ENCODE measurements around the gene LRPAP1.

Gene LRPAP1

DNA sequence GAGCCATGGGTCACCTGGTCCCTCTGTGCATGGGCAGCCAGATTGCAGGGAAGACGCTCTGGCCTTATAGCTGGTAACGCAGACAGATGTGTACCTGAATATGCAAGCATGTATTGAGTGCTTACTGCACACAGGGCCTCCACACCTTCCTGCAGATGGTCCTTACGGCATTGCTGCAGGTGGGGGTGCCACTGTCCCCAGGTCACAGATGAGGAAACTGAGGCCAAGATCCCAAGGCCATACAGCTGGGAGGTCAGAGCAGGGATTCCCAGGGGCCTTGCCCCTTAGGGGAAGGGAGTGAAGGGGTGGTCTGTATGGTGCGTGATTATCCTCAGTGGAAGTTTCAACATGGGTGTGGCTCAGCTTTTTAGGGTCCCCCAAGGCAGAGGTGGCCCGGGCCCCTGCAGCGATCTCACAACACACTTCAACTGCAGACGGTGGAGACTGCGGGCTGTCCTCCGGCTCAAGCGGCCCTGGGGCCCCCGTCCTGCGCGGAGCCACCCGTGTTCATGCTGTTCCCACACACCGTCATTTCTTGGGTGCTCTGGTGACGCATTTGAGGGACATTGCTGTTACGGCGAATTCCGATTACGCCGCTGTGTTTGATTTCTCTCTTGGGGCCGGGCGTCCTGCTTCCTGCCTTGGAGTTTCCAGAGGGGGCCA is 61.0 kb downstream of the LRPAP1 start:
- POLR2A ChIA-PET: no interaction called here
- TF ChIP-seq CTCF (IDR thresholded peaks at IDR 0.05; ENCODE audit: insufficient read depth, low read length, missing control alignments): no peak
- CTCF ChIA-PET: interaction anchor here (1.1 to 3.1 kb wide), 4 partner anchors 9 to 125 kb away, joined by 3 to 33 read pairs (median 4); no protein-coding TSS in a partner anchor
- no peak for DNase-seq (ENCODE audit: low read depth, low spot score)
- H3K4me3 ChIP-seq (ENCODE audit: low read depth, low read length): no peak overlapping the region

- no peak for TF ChIP-seq CTCF (IDR thresholded peaks at IDR 0.05; ENCODE audit: insufficient read depth, low read length, missing control alignments)
- no peak overlapping the region for H3K4me3 ChIP-seq (ENCODE audit: low read depth, low read length)
- ChIA-PET CTCF (interaction anchor here (0.7 to 3.1 kb wide), 4 partner anchors 10 to 19 kb away, joined by 3 to 33 read pairs (median 4); no protein-coding TSS in a partner anchor), POLR2A (no interaction called here)
- DNase-seq (ENCODE audit: low read depth, low spot score): no peak
These were observed 61.8 kb downstream of the LRPAP1 start for GRCh38 chr4:3470244-3471097.

DNA sequence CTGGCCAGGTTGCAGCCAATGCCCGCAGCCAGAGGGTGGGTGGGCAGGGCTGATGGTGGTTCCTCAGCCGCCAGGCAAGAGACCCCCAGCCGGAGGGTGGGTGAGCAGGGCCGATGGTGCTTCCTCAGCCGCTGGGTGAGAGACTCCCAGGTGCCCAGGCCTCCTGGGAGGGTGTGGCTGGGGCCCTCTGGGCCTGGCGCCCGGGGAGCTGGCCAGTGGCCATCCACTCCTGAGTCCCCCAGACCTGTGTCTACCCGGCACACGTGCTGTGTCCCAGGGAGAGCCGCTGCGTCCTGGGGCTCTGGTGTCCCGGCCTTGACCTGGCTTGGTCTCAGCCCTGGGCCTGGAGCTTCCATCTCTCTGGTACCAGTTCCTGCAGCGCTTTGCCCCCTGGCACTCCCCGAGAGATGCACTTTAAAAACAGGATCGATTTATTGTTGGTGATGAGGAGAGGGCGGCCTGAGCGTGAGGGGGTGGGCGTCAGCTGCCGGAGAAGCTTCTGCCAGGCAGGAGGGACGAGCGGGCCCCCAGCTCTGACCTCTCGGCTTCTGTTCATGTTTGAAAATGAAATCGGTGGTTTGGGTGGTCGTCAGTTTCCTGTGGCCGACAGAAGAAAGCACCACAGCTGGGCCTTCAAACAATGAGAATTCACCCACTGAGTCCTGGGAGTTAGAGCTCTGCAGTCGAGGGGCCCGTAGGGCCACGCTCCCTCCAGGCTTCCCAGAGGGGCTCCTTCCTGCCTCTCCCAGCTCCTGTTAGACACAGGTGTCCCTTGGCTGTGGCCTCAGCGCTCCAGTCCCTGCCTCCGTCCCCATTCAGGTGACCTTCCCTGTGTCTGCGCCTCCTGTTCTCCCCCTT is 62.6 kb downstream of the LRPAP1 start:
- POLR2A ChIA-PET: no interaction called here
- DNase-seq (ENCODE audit: low read depth, low spot score): no peak
- no peak overlapping the region for H3K4me3 ChIP-seq (ENCODE audit: low read depth, low read length)
- CTCF ChIA-PET: interaction anchor here (0.7 to 1.3 kb wide), 4 partner anchors 11 to 18 kb away, joined by 3 to 11 read pairs (median 4); no protein-coding TSS in a partner anchor
- TF ChIP-seq CTCF (IDR thresholded peaks at IDR 0.05; ENCODE audit: insufficient read depth, low read length, missing control alignments): no peak

- CTCF ChIA-PET: interaction anchor here (1.1 kb wide), 1 partner anchor 11 kb away, joined by 11 read pairs; no protein-coding TSS in a partner anchor
- DNase-seq (ENCODE audit: low read depth, low spot score): no peak
- POLR2A ChIA-PET: no interaction called here
- H3K4me3 ChIP-seq (ENCODE audit: low read depth, low read length): no peak overlapping the region
- TF ChIP-seq CTCF (IDR thresholded peaks at IDR 0.05; ENCODE audit: insufficient read depth, low read length, missing control alignments): no peak
These were observed 63.4 kb downstream of the LRPAP1 start for GRCh38 chr4:3468804-3469203.

GRCh38 chr4:3468154-3468553 is 64.1 kb downstream of the LRPAP1 start:
- ChIA-PET CTCF (no interaction called here), POLR2A (no interaction called here)
- DNase-seq (ENCODE audit: low read depth, low spot score): no peak
- TF ChIP-seq CTCF (IDR thresholded peaks at IDR 0.05; ENCODE audit: insufficient read depth, low read length, missing control alignments): no peak
- H3K4me3 ChIP-seq (ENCODE audit: low read depth, low read length): no peak overlapping the region
